WI38 (cell line): ENCODE measurements around the gene NIN.

Experiments used
- H3K4me3 ChIP-seq: 2 replicates; pipeline ENCODE4 v1.5.1; 2011; ENCODE audit warnings: low read depth, mild to moderate bottlenecking, control low read depth, low read length
- CTCF ChIP-seq: IDR thresholded peaks from 2 replicates; pipeline ENCODE4 v1.5.1; 2012; ENCODE audit warnings: low read depth, mild to moderate bottlenecking, control low read depth, low read length

NIN gene

GRCh38 chr14:50814161-50814560 is 16.8 kb downstream of the NIN start:
- H3K4me3 ChIP-seq = no peak overlapping the region
- no peak for TF ChIP-seq CTCF

- H3K4me3 ChIP-seq = no peak overlapping the region
- TF ChIP-seq CTCF = no peak
Measured at GRCh38 chr14:50813544-50813863, 17.5 kb downstream of the NIN start.

GRCh38 chr14:50812856-50813543 is 18.0 kb downstream of the NIN start:
- TF ChIP-seq CTCF = no peak
- H3K4me3 ChIP-seq = no peak overlapping the region

GRCh38 chr14:50812180-50812579 is 18.8 kb downstream of the NIN start:
- no peak for TF ChIP-seq CTCF
- no peak overlapping the region for H3K4me3 ChIP-seq

GRCh38 chr14:50808053-50808452 is 22.9 kb downstream of the NIN start:
- H3K4me3 ChIP-seq = no peak overlapping the region
- no peak for TF ChIP-seq CTCF

GRCh38 chr14:50806241-50806933 is 24.6 kb downstream of the NIN start:
- H3K4me3 ChIP-seq = no peak overlapping the region
- no peak for TF ChIP-seq CTCF

- no peak for TF ChIP-seq CTCF
- no peak overlapping the region for H3K4me3 ChIP-seq
Measured at GRCh38 chr14:50805396-50805795, 25.6 kb downstream of the NIN start.
